HepG2 (cell line): Measurements from ENCODE around the gene MYLK. TPM values are rescaled to one million over a fixed set of nuclear protein-coding genes. Genes with fewer than 3 reads are reported as not detected.

ENCODE experiments used
- AFF4 ChIP-seq: sonication (generic); formaldehyde crosslinking; IDR thresholded peaks from 2 replicates; pipeline ENCODE4 v1.4.0; 2020; ENCODE audit warnings: missing genetic modification reagents
- ATF2 ChIP-seq: sonication (generic); formaldehyde crosslinking; IDR thresholded peaks from 2 replicates; pipeline ENCODE4 v1.4.0; 2020; ENCODE audit warnings: missing genetic modification reagents
- CAMTA2 ChIP-seq: sonication (generic); formaldehyde crosslinking; IDR thresholded peaks from 2 replicates; pipeline ENCODE4 v1.4.0; 2020; ENCODE audit warnings: mild to moderate bottlenecking, missing genetic modification reagents, borderline replicate concordance
- FOSL2 ChIP-seq: sonication (generic); formaldehyde crosslinking; IDR thresholded peaks from 2 replicates; pipeline ENCODE4 v1.4.0; 2020; ENCODE audit warnings: missing genetic modification reagents
- HMG20A ChIP-seq: IDR thresholded peaks from 2 replicates; pipeline ENCODE4 v1.6.1; 2016; ENCODE audit warnings: borderline replicate concordance
- IKZF4 ChIP-seq: sonication (generic); formaldehyde crosslinking; IDR thresholded peaks from 2 replicates; pipeline ENCODE4 v1.5.1; 2020; ENCODE audit warnings: borderline replicate concordance, mild to moderate bottlenecking, low read depth, missing genetic modification reagents; ENCODE audit errors: not compliant biosample characterization
- MBD4 ChIP-seq: IDR thresholded peaks from 2 replicates; pipeline ENCODE4 v1.6.1; 2012; ENCODE audit warnings: low read length, inconsistent platforms, borderline replicate concordance
- MYNN ChIP-seq: sonication (generic); formaldehyde crosslinking; IDR thresholded peaks from 2 replicates; pipeline ENCODE4 v1.4.0; 2020; ENCODE audit warnings: mild to moderate bottlenecking, low read depth, missing genetic modification reagents
- NFIC ChIP-seq: IDR thresholded peaks from 2 replicates; pipeline ENCODE4 v1.6.1; 2012; ENCODE audit warnings: mild to moderate bottlenecking, low read length, inconsistent platforms
- SRSF9 ChIP-seq: fragments of 200-400 bp; formaldehyde crosslinking; IDR thresholded peaks from 2 replicates; pipeline ENCODE4 v1.6.1; 2018; ENCODE audit warnings: borderline replicate concordance, mild to moderate bottlenecking, low read depth, low read length; ENCODE audit not compliant: insufficient read depth, poor library complexity, severe bottlenecking
- TBL1XR1 ChIP-seq: fragments of 150-350 bp; IDR thresholded peaks from 2 replicates; pipeline ENCODE4 v1.6.1; 2014; ENCODE audit warnings: borderline replicate concordance, low read length; ENCODE audit not compliant: partially characterized antibody
- TOPORS ChIP-seq: sonication (generic); formaldehyde crosslinking; IDR thresholded peaks from 2 replicates; pipeline ENCODE4 v1.8.0; 2023; ENCODE audit warnings: mild to moderate bottlenecking, missing genetic modification reagents
- U2AF2 ChIP-seq: fragments of 200-400 bp; formaldehyde crosslinking; IDR thresholded peaks from 2 replicates; pipeline ENCODE4 v1.6.1; 2017; ENCODE audit warnings: low read depth, mild to moderate bottlenecking, low read length
- ZBTB4 ChIP-seq: sonication (generic); formaldehyde crosslinking; IDR thresholded peaks from 2 replicates; pipeline ENCODE4 v1.4.0; 2020; ENCODE audit warnings: missing genetic modification reagents, mild to moderate bottlenecking, borderline replicate concordance
- ZEB1 ChIP-seq: IDR thresholded peaks from 2 replicates; pipeline ENCODE4 v1.6.1; 2012; ENCODE audit warnings: mild to moderate bottlenecking, low read depth, inconsistent platforms; ENCODE audit not compliant: insufficient replicate concordance
- ZNF431 ChIP-seq: sonication (generic); formaldehyde crosslinking; IDR thresholded peaks from 2 replicates; pipeline ENCODE4 v1.9.0; 2022; ENCODE audit warnings: missing genetic modification reagents, low read depth, mild to moderate bottlenecking, borderline replicate concordance
- ZNF598 ChIP-seq: sonication (generic); formaldehyde crosslinking; IDR thresholded peaks from 2 replicates; pipeline ENCODE4 v1.5.1; 2020; ENCODE audit warnings: mild to moderate bottlenecking, missing genetic modification reagents, borderline replicate concordance
- ZSCAN30 ChIP-seq: sonication (generic); formaldehyde crosslinking; IDR thresholded peaks from 2 replicates; pipeline ENCODE4 v1.5.0; 2020; ENCODE audit warnings: mild to moderate bottlenecking, missing genetic modification reagents
- polyA plus RNA-seq, 8 experiments: library from polyadenylated mRNA; depleted of rRNA in 3 of 8; stranded (reverse) in 7 of 8; unstranded in 1 of 8; fragments of >200 nt; fragmentation: Illumina TruSeq in 4 of 8; extraction: Trizol in 4 of 8; gene quantifications; 2 replicates each; pipeline versions ENCODE4 v1.2.1 to v1.2.3, GENCODE V29; 2011 to 2016; ENCODE audit warnings: low read depth in 4 of 8, missing spikeins in 1 of 8, mixed read lengths in 1 of 8; ENCODE audit not compliant: insufficient read depth in 1 of 8
- total RNA-seq, 5 experiments: library from RNA; depleted of rRNA; stranded (reverse); fragments of >200 nt; fragmentation: Illumina TruSeq; extraction: Trizol; gene quantifications; 2 replicates each; pipeline ENCODE4 v1.2.3, GENCODE V29; 2016; ENCODE audit warnings: low read depth in 1 of 5
- TF ChIP-seq, protein P1 (sequence below): fragments of 450-650 bp; IDR thresholded peaks from 2 replicates; pipeline ENCODE4 v1.6.1; 2017

MYLK gene
- total and polyA plus RNA-seq, 2 of the 13 experiments (the other 11 are each of a cell fraction or from before 2014, with no cell fraction given) = 10.6 to 34.9 TPM

DNA sequence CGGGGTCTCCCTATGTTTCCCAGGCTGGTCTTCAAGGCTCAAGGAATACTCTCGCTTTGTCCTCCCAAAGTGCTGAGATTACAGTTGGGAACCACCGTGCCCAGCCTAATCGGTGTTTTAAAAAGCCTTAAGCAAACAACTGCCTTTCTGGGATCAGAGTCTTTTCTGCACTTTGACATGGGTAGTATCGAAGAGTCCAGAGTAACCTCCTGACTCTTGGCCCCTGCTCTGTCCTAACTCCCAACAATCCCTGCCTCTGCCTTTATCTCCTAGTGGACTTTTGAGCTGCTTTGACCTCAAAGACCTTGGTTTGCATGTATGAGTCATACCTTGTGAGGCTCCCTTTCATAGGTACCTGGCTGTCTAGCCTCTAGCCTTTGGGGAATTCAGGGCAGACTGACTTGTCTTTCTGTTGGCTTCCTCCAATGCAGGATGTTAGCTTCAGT is 278.3 kb downstream of the MYLK start (continued):
- TF ChIP-seq CAMTA2 (no peak), NFIC (peak; percentile 54), ZSCAN30 (CRISPR knock-in tag) (0 out of 2 replicates have a peak, but pooled peaks have one; percentile 22), ZEB1 (peak; percentile 89), SRSF9 (no peak), TBL1XR1 (peak; percentile 77), U2AF2 (no peak), ZNF598 (CRISPR knock-in tag) (no peak), MYNN (no peak), HMG20A (CRISPR knock-in tag) (peak; percentile 97), ZBTB4 (no peak), TOPORS (CRISPR knock-in tag) (no peak), IKZF4 (no peak), ZNF431 (CRISPR knock-in tag) (0 out of 2 replicates have a peak, but pooled peaks have one; percentile 61), AFF4 (CRISPR knock-in tag) (no peak), FOSL2 (CRISPR knock-in tag) (peak; percentile 100), ATF2 (CRISPR knock-in tag) (peak; percentile 94), MBD4 (no peak)
- TF ChIP-seq, protein P1, sequence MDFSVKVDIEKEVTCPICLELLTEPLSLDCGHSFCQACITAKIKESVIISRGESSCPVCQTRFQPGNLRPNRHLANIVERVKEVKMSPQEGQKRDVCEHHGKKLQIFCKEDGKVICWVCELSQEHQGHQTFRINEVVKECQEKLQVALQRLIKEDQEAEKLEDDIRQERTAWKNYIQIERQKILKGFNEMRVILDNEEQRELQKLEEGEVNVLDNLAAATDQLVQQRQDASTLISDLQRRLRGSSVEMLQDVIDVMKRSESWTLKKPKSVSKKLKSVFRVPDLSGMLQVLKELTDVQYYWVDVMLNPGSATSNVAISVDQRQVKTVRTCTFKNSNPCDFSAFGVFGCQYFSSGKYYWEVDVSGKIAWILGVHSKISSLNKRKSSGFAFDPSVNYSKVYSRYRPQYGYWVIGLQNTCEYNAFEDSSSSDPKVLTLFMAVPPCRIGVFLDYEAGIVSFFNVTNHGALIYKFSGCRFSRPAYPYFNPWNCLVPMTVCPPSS = no peak
